HS-5 (cell line): ENCODE data around the gene NKX6-2.
"Not testable (repeated sequence)": the region's sequence is repeated elsewhere in the genome, so short reads cannot be mapped to it uniquely, and the experiment has no call there.

ENCODE experiments used
- DNase-seq: peaks from one replicate; pipeline ENCODE4 v3.0.0-alpha.2; 2012; ENCODE audit warnings: low read depth

The NKX6-2 gene

DNA sequence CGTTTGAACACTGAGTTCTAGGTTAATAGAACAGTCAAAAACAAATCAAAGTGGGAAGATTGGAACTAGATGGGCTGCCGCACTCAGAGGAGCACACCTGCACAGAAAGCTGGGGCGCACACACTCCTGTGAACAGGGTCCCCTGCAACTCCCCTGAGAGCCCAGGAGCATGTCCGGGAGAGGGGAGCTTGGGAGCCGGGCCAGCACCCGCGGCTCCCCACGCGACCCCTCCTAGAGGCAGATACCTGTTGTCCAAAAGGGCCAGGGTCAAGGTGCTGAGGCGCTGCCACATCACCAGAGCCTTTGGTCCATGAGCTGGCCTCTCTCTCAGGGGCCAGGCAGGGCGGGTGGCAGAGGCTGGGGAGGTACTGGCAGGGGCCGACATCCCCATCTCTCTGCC, 5.6 kb downstream of the NKX6-2 start:
- no peak for DNase-seq

DNA sequence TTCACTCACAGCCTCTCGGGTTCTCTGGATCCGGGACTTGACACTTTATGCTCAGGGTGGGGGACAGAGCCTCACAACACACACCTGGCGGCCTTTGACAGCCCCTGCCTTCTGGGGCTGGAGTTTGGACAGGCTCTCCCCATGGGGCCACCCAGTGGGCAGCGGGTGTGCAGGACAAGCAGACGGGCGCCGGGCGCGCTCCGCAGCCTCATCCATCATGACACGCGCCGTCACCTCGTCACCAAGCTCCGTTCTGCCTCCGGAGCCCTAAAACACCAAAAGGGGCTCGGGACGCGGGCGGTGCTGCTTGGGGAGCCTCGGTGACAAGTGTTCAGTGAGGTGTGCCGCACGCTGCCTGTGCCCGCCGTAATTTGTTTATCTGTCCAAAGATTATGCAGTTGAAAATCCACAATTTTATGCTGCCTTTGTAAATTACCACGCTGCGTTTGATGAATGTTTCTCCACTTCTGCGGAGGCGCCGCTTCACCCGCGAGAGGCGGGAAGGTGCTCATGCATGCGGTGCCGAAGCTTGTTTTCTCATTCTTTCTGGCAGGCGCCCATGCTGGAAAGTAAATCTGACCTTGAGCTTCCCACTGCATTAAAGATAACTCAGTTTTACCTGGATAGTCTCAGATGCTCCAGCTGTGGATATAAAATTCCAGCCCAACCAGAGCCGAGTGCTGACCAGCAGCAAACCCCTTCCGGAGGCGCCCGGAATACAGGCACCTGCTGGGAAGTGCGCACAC, 6.2 kb downstream of the NKX6-2 start:
- DNase-seq: no peak

DNA sequence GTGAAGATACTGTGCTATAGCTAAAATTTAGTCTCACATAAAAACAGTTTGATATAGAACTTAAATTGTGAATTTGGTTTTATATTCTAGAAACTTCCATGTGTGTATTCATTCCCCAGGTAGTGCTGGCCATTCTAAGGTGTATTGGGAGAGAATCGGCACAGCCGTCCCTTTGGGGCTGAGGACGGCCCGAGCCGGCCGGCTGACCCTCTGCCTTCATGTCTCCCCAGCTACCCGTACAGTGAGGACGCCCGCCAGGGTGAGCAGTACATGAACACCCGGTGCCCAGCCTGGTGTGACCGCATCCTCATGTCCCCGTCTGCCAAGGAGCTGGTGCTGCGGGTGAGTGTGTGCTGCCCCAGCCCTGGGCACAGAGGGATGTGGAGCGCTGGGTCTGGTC, 8.5 kb downstream of the NKX6-2 start:
- DNase-seq: no peak

DNA sequence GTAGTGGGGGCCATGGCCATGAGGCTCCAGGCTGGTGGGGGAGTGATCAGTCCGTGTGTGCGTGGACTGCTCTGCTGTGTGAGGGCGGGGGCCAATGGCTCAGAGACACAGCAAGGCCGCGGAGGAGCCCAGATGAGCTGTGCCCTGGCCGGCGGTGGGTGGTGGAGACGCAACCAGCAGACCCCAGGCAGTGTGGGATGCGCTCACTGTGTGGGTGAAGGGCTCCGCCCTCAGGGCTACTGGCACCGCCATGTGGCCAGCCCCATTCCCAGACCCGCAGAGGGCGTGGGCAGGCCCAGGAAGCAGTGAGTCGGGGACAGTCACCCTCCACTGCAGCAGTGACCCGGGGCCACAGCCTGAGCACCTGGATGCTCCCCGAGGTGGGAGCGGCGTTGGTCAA, 9.1 kb downstream of the NKX6-2 start:
- DNase-seq: no peak

DNA sequence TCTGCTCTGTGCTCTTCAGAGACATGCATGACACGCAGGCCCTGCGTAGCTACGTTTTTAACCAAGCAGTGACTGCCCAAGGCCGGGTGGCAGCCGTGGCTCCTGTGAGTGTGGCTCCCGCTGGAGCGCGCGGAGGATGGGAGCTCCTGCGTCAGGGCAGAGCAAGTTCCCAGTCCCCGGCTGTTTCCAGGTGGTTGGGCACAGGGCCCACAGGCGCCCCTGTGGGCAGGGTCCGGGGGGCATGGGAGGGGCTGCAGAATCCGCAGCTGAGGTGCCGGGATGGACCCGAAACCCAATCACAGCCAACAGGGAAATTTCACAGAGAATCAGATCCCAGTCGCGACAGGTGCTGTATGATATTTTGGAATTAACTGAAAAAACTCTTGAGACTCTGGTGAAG, 9.8 kb downstream of the NKX6-2 start:
- DNase-seq: no peak

DNA sequence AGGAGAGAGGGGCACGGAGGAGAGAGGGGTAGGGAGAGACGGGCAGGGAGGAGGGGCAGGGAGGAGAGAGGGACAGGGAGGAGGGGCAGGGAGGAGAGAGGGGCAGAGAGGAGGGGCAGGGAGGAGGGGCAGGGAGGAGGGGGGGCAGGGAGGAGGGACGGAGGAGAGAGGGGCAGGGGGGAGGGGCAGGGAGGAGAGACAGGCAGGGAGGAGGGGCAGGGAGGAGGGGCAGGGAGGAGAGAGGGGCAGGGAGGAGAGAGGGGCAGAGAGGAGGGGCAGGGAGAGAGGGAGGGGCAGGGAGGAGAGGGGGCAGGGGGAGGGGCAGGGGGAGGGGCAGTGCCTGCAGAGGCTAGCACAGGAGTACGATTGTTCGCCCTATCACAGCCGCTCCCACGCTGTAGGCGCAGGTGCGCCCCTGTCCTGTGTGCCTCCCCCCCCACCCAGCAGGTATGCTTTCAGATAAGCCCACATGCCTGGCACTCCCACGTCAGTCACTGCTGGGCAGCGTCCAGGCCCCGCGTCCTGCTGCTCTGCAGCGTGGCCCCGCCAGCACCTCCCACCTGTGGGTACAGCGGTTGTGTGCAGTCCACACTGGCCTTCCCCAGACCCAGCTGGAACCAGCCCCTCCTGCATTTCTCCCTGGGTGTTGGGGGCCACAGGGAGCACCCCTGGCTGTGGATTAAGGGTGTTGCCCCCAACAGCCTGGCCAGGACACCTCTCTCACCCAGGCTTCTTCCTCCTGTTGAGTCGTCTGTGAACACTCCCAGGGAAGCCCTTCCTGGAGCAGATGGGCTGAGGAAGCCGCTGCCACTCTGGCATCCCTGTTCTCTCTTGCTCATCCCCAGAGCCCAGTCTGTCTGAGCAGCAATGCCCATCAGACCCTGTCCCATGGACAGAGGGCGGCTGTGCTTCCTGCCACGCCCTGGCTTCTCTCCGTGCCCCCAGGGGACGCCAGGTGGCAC, 10.8 kb downstream of the NKX6-2 start:
- no peak for DNase-seq

DNA sequence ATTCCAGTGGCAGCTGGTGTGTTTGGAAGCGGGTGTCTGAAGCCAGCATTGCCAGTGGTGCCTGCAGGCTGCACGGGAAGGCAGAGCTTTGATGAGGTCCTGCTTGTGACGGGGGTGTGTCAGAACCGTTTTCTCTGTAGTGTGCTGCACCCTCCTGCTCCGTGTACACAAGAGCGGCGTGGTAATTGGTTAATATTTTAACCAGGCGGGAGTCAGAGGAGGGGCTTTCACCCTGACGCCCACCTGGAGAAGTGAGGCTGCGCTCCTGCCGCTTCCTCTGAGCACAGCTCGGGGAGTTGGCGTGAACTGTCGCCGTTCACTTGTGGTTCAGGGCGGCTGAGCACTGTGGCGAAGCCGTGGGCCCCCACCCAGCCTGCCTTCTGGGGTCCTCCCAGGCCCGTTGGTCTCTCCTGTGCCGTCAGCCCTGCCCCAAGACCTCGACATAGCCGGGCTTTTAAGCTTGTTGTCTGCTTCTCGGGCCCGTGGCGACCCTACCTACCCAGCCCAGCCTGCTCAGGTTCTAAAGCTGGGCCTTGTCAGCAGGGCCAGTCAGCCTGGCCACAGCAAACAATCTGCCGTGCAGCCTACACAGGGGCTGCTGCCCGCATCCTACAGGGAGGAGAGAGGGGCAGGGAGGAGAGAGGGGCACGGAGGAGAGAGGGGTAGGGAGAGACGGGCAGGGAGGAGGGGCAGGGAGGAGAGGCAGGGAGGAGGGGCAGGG, 11.6 kb downstream of the NKX6-2 start:
- no peak for DNase-seq

DNA sequence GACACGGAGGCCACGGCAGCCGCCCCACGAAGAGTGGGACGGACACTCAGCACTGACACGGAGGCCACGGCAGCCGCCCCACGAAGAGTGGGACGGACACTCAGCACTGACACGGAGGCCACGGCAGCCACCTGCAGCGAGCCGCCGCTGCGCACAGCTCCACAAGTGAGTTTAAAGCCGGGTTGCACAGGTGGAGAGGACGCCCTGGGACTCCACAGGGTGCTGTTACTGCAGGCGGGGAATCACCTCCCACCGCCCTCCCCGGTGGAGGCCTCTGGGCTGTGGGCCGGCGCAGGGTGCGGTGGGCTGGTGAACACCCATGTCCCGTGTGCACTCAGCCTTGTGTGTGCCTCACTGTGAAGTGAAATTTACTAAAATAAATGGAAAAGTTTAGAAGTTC, 13.1 kb downstream of the NKX6-2 start:
- DNase-seq: not testable (repeated sequence)

DNA sequence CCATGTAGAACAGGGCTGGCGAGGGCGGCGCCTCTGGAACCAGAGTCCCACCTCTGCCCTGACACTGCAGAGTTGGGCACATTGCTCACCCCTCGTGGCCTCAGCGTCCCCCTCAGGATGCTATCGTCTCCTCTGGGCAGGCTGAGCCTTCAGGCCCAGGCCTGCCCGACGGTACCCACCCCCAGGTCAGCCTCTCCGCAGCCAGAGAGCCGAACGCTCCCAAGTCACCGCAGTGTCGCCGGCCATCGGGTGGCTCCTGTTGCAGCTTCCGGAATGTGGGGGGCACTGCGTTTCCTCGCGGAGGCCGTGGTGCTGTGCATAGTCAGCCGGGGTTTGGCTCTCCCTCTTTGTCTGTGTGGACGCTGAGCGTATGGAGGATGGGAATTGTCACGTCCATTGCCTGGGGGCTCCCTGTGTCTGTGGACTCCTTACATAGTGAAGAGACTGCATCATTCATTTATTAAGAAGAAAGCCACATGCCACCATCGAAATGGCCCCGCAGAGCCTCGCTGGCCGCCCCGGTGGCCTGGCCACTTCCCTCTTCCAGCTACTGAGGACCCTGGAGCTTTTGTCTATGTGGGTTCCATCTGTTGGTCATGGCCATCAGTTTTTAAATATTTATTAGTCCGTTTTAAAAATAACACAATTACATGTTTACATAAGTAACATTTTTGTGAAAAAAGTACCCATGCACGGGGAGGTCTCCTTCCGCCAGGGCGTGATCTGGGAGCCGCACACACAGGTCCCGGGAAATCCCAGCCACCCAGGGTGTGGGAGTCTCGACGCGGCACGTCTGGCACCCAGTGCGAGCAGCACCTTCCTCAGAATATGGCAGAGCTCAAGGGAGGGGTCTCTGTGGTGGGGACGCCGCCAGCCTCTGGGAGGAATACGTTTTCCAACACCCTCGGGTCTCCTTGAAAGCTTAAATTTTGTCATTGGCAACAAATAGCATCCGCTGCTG, 15.6 kb downstream of the NKX6-2 start:
- no peak for DNase-seq

DNA sequence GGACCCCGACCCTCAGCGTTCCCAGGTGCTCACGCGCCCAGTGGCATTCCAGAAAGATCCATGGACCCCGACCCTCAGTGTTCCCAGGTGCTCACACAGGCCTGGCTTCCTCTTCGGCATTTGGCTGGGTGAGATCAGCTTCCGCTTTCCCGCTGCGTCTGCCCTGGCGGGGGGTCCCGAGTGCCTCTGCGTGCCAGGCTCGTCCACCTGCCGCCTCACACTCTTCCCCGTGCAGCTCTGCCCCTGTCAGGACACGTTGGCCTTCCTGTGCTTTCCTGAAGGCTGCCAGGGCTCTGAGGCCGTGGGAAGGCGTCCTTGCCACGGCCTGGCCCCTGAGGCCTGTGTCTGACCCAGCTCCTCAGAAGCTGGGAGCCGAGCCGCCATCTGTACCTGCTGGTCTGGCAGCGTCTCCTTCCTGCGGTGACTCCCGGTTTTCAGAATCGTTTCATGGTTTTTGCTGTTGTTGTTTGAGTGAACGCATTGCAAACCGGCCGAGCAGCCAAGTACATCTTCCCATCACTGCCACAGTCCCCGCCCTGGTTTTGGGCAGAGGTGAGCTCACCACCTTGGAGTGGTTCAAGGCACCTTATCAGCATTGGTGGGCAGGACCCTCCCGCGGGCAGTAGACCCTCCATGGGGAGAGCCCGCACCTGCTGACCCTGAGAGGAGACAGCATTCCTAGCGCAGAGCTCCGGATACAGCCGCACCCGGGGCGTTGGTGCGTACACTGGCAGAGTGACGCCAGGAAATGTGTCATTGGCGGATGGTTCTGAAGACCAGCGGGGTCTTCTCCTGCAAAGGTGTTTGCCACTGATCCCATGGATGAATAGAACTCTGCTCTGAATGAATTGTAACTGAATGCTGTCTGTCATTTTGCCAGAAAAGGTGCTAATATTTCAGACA, 17.4 kb downstream of the NKX6-2 start:
- no peak for DNase-seq

DNA sequence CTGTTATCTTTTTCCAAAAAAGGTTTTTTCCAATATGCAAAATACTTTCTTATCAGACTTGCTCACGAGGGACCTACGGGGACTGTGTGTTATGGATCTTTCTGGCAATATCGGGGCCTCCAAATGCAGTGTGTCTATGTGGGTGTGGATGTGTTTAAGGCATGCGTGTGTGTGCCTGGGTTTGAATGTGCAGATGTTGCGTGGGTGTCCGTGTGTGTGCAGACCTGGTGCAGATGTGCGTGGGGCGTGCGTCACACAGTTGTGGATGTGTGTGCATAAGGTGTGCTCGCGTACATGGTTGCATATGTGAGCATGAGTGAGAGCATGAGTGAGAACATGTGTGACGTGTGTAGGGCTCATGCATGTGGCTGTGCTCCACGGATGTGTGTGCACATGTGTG, 19.7 kb downstream of the NKX6-2 start:
- DNase-seq: no peak

DNA sequence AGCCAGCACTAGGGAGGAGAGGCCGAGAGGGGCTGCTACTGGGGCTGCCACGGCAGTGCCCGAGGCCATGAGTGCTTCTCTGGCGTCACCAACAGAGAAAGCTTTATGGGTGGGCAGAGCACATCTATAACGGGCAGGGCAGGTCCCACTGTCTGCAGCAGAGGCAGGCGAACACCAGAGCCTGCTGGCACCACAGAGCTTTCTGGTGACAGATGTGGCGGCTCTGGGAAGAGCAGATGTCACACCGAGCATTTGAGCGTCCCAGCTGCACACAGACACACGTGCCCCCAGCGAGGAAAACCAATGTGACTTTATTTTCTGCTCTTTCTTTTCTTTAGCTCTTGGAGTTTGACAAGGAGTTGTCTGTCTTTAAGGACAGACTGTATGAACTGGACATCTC, 20.5 kb downstream of the NKX6-2 start:
- no peak for DNase-seq

DNA sequence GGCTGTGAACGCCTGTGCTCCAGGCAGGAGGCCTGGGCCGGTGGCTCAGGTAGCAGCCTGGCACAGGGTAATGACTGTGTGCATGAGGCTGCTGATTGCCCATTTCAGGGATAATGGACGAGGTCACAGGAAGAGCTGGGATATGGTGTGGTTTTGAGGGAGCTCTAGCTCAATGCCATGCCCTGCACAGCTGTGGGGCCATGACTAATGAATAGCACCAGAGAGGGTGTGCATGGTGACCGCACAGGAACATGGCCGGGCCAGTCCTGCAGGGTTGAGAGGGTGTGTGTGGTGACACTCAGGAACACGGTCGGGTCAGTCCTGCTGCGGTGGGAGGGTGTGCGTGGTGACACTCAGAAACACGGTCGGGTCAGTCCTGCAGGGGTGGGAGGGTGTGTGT, 21.8 kb downstream of the NKX6-2 start:
- DNase-seq: no peak

DNA sequence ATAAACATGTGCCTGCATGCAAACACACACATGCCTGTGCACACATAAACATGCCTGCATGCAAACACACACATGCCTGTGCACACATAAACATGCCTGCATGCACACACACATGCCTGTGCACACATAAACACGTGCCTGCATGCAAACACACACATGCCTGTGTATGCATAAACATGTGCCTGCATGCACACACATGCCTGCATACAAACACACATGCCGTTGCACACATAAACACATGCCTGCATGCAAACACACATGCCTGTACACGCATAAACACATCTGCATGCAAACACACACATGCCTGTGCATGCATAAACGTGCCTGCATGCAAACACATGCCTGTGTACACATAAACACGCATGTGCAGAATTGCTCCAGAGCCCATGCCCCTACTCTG, 22.4 kb downstream of the NKX6-2 start:
- DNase-seq: no peak

DNA sequence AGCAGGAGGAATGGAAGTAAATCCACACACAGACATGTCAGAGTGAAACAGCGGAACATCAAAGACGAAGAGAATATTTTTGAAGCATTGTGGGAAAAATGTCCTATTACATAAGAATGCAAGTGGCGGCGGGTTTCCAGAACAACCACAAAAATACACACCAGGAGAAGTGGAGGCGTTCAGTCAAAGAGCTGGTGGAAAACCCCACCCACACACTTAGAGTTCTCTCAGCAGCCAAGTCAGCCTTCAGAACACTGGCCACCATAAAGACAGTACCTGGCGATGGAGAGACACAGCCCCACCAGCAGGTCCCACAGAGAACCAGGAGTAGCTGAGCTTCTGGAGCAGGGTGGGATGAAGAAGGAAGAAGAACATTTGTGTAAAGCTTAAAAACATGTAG, 23.7 kb downstream of the NKX6-2 start:
- no peak for DNase-seq

DNA sequence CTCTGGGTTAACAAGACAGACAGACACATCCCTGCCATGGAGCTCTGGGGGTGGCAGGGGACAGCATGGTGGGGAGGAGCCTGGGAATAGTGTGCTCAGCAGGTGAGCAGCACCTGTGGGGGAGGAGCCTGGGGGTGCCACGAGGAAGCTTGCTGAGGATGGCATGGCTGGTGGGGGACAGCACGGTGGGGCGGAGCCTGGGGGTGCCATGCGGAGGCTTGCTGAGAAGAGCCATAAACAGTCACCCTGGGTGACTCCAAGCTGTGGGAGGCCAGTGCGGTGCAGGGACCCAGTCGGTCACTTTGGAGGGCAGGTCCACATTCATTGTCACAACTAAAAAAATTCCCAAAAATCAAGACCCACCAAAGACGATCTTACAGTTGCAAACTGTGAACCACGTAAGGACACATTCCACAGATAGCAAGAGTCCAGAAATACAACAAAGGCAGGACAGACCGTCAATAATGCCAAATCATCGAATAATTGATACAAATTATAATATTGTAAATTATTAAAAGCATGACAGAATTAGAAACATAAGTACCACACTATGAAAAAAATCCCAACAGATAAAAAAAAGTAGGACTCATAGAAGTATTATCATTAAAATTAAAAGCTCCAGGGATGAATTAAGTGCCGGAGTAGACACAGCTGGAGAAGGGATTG, 24.4 kb downstream of the NKX6-2 start:
- DNase-seq: no peak

DNA sequence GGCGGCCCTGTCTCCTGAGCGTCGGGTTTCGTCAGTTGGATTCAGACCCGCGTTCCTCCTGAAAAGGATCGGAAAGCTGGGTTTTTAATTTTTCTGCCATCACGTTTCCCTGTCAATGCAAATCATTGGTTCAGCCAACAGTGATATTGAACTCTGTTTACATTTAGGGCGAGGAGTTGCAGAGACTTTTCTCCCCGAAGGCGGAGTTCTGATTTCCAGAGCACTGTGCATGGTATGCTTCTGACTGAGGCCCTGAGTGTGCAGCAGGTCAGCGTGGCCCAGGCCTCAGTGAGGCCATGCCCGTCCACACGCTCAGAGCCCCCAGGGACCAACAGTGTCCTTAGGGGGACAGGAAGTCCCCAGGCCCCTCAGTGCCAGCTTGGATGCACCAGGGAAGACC, 27.1 kb downstream of the NKX6-2 start:
- DNase-seq: no peak

DNA sequence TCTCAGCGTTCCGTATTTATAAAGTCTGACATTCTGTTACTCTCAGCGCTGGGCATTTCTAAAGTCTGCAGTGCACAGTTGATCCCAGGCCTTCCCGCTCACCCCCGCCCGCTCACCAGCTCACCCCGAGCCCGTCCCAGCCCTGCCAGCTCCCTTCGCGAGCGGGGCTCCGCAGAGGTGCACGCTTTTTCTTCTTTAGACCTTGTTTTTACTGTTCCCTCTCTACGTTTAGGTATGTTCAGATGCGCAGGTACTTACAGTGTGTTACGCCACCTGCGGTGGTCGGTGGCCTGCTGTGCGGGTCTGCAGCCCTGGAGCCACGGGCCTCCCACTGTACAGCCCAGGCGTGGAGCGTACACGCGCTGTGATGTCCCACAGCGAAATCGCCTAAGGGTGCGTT, 28.8 kb downstream of the NKX6-2 start:
- DNase-seq: no peak

DNA sequence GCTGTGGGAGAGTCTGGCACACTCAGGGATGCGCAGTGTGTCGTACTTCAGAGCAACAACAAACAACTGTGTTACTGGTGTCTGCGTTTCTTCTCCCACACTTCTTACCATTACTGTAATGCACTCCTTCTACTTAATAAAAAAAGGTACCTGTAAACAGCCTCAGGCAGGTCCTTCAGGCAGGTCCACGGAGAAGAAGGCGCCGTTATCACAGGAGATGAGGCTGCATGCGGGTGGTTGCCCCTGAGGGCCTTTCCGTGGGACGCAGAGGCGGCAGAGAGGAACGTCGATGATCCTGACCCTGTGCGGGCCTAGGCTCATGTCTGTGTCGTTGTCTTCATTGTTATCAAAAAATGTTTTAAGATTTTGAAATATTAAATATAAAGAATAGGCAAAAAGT, 29.4 kb downstream of the NKX6-2 start:
- DNase-seq: no peak

DNA sequence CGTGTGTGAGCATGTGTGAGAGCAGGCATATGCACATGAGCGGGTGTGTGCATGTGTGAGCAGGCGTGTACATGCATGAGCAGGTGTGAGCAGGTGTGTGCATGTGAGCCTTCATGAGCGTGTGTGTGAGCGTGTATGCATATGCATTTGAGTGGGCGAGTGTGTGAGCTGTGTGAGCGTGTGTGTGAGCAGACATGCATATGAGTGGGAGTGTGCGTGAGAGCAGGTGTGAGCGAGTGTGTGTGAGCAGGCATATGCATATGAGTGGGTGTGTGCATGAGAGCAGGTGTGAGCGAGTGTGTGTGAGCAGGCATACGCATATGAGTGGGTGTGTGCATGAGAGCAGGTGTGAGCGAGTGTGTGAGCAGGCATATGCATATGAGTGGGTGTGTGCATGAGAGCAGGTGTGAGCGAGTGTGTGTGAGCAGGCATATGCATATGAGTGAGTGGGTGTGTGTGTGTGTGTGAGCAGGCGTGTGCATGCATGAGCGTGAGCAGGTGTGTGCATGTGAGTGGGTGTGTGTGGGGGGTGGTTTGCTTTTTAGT, 30.7 kb downstream of the NKX6-2 start:
- no peak for DNase-seq
